ENCODE results near the gene USP49.
"Not testable (repeated sequence)": the region's sequence is repeated elsewhere in the genome, so short reads cannot be mapped to it uniquely, and the experiment has no call there.

Gene USP49

GRCh38 chr6:41895300-41896233, at the start of gene USP49:
USP49 (minus strand) TSS chr6:41895375; CDS start chr6:41806983, 88,392 bp downstream.
- peak; percentile 92 for DNase-seq (ENCODE audit: low spot score)

- no peak for DNase-seq (ENCODE audit: low spot score)
Measured at GRCh38 chr6:41943456-41943855, 48.3 kb upstream of the USP49 start.

GRCh38 chr6:41942882-41943281, 47.7 kb upstream of the USP49 start:
- not testable (repeated sequence) for DNase-seq (ENCODE audit: low spot score)

GRCh38 chr6:41942067-41942851, 47.1 kb upstream of the USP49 start:
- no peak for DNase-seq (ENCODE audit: low spot score)

GRCh38 chr6:41941280-41942066, 46.3 kb upstream of the USP49 start, which contains the start of gene CCND3:
CCND3 (minus strand) TSS chr6:41941808; CDS start chr6:41941649, 159 bp downstream.
- peak; percentile 87 for DNase-seq (ENCODE audit: low spot score)

- peak; percentile 44 for DNase-seq (ENCODE audit: low spot score)
Measured at GRCh38 chr6:41940759-41941279, 45.6 kb upstream of the USP49 start.

- DNase-seq (ENCODE audit: low spot score), result no peak
Measured at GRCh38 chr6:41939848-41940758, 44.9 kb upstream of the USP49 start.

GRCh38 chr6:41939176-41939847, 44.1 kb upstream of the USP49 start:
- peak; percentile 64 for DNase-seq (ENCODE audit: low spot score)

- no peak for DNase-seq (ENCODE audit: low spot score)
Measured at GRCh38 chr6:41938590-41939175, 43.5 kb upstream of the USP49 start.

GRCh38 chr6:41937861-41938574, 42.8 kb upstream of the USP49 start:
- DNase-seq (ENCODE audit: low spot score), result no peak

- no peak for DNase-seq (ENCODE audit: low spot score)
Measured at GRCh38 chr6:41937472-41937860, 42.3 kb upstream of the USP49 start.

GRCh38 chr6:41936073-41936837, 41.1 kb upstream of the USP49 start:
- peak; percentile 82 for DNase-seq (ENCODE audit: low spot score)

GRCh38 chr6:41935685-41936072, 40.5 kb upstream of the USP49 start:
- peak; percentile 25 for DNase-seq (ENCODE audit: low spot score)

GRCh38 chr6:41935193-41935574, 40.0 kb upstream of the USP49 start:
- no peak for DNase-seq (ENCODE audit: low spot score)

GRCh38 chr6:41934278-41935192, 39.4 kb upstream of the USP49 start:
- no peak for DNase-seq (ENCODE audit: low spot score)

- no peak for DNase-seq (ENCODE audit: low spot score)
Measured at GRCh38 chr6:41932378-41932777, 37.2 kb upstream of the USP49 start.

- DNase-seq (ENCODE audit: low spot score), result no peak
Measured at GRCh38 chr6:41931792-41932191, 36.6 kb upstream of the USP49 start.

Data from iPS-NIHi11 (cell line).